Suprapubic skin (tissue), 4 donors: ENCODE measurements around the gene ATXN2. TPM values are rescaled to one million over a fixed set of nuclear protein-coding genes. Genes with fewer than 3 reads are reported as not detected.
"Not testable (repeated sequence)": the region's sequence is repeated elsewhere in the genome, so short reads cannot be mapped to it uniquely, and the experiment has no call there.

ENCODE experiments used
- DNase-seq, 2 donors: peaks; one replicate each; pipeline ENCODE4 v3.0.0-alpha.2; 2019; ENCODE audit warnings: low spot score in 2 of 2
- H3K27ac ChIP-seq: fragments of 200-600 bp; sonication (generic); one replicate; pipeline ENCODE4 v1.5.1; 2019
- H3K27me3 ChIP-seq: fragments of 200-600 bp; sonication (generic); one replicate; pipeline ENCODE4 v1.5.1; 2019
- H3K36me3 ChIP-seq: fragments of 200-600 bp; sonication (generic); one replicate; pipeline ENCODE4 v1.5.1; 2019
- H3K4me1 ChIP-seq: fragments of 200-600 bp; sonication (generic); one replicate; pipeline ENCODE4 v1.5.1; 2019
- H3K4me3 ChIP-seq: fragments of 200-600 bp; sonication (generic); one replicate; pipeline ENCODE4 v1.5.1; 2019; ENCODE audit warnings: mild to moderate bottlenecking
- H3K9me3 ChIP-seq: fragments of 200-600 bp; sonication (generic); one replicate; pipeline ENCODE4 v1.5.1; 2019
- EP300 ChIP-seq: sonication (generic); formaldehyde crosslinking; IDR thresholded peaks from one replicate; pipeline ENCODE4 v1.6.1; 2017; ENCODE audit warnings: antibody characterized with exemption
- POLR2A ChIP-seq, 2 donors: fragments of 450-650 bp; IDR thresholded peaks; one replicate each; pipeline ENCODE4 v1.6.1; 2017; ENCODE audit warnings: antibody characterized with exemption in 2 of 2, mild to moderate bottlenecking in 2 of 2, moderate library complexity in 2 of 2
- POLR2AphosphoS5 ChIP-seq, 3 donors: sonication (generic); formaldehyde crosslinking; IDR thresholded peaks; one replicate each; pipeline ENCODE4 v1.6.1; 2017; ENCODE audit warnings: antibody characterized with exemption in 3 of 3
- WGBS: methylation state at CpG from one replicate; pipeline ENCODE4 v1.1.5; 2018; 5-methylcytosine and 5-hydroxymethylcytosine counted together
- total RNA-seq, 4 donors: library from RNA; depleted of rRNA; stranded (reverse); fragments of >200 nt; gene quantifications; one replicate each; pipeline ENCODE4 v1.1.0, GENCODE V29; 2016
- TF ChIP-seq, protein P1 (sequence below), 2 donors: fragments of 200-600 bp in 1 of 2; fragments of 450-650 bp in 1 of 2; sonication (generic) in 1 of 2; IDR thresholded peaks; one replicate each; pipeline ENCODE4 v1.5.1; 2016 to 2019; ENCODE audit warnings: antibody characterized with exemption in 2 of 2, mild to moderate bottlenecking in 1 of 2, moderate library complexity in 1 of 2

The ATXN2 gene
- total RNA-seq, 4 donors from 2014 or later = 23.3 to 62.8 (median 35.8) TPM

DNA sequence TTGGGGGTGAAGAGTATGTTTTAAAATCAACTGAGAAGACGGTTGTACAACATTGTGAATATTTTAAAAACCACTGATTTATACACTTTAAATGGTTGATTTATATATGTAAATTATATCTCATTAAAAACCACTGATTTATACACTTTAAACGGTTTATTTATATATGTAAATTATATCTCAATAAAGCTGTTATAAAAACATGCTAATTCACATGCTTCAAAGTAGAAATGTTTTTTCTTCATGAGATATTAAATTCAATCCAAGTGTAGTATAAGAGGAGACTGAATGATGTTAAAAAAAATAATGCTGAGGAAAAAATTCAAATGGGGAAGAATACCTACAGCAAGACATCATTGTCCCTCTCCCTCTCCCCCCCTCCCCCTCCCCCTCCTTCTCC is 92.9 kb downstream of the ATXN2 start:
- H3K27ac ChIP-seq = no peak overlapping the region
- H3K36me3 ChIP-seq = peaks cover 71% of the 10 kb centered on the region
- WGBS = 87% methylated on average over 2 of the region's 2 CpGs

DNA sequence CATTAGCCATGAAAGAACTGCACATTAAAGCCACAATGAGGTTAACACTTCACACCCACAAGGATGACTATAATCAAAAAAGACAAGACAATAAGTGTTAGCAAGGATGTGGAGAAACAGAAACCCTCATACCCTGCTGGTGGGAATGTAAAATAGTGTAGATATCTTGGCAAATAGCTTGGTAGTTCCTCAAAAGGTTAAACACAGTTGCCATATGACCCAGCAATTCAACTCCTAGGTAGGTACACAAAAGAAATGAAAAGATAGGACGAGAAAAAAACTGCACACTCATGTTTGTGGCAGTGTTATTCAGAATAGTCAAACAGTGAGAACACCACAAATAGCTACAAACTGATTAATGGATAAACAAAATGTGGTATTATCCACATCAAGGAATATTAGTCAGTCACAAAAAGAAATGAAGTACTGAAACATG is 93.5 kb downstream of the ATXN2 start:
- Histone ChIP-seq H3K27ac (no peak overlapping the region), H3K4me3 (no peak overlapping the region), H3K36me3 (peaks cover 70% of the 10 kb centered on the region), H3K9me3 (no peaks in the 10 kb centered on the region), H3K4me1 (no peaks in the 10 kb centered on the region), H3K27me3 (no peaks in the 10 kb centered on the region)
- TF ChIP-seq EP300 (no peak), POLR2AphosphoS5 (IDR thresholded peaks at IDR 0.05) (no peak), POLR2A (IDR thresholded peaks at IDR 0.05) (no peak)
- TF ChIP-seq, protein P1, sequence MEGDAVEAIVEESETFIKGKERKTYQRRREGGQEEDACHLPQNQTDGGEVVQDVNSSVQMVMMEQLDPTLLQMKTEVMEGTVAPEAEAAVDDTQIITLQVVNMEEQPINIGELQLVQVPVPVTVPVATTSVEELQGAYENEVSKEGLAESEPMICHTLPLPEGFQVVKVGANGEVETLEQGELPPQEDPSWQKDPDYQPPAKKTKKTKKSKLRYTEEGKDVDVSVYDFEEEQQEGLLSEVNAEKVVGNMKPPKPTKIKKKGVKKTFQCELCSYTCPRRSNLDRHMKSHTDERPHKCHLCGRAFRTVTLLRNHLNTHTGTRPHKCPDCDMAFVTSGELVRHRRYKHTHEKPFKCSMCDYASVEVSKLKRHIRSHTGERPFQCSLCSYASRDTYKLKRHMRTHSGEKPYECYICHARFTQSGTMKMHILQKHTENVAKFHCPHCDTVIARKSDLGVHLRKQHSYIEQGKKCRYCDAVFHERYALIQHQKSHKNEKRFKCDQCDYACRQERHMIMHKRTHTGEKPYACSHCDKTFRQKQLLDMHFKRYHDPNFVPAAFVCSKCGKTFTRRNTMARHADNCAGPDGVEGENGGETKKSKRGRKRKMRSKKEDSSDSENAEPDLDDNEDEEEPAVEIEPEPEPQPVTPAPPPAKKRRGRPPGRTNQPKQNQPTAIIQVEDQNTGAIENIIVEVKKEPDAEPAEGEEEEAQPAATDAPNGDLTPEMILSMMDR (IDR thresholded peaks at IDR 0.05) = no peak
- DNase-seq = no peak
- 78% methylated on average over 1 of the region's 1 CpG for WGBS

More for the DNA sequence above, 92.9 kb downstream of the ATXN2 start:
- no peaks in the 10 kb centered on the region for H3K27me3 ChIP-seq
- no peak overlapping the region for H3K4me3 ChIP-seq
- DNase-seq = no peak
- H3K4me1 ChIP-seq = no peaks in the 10 kb centered on the region
- H3K9me3 ChIP-seq = no peaks in the 10 kb centered on the region
- no peak for TF ChIP-seq EP300
- TF ChIP-seq POLR2A (IDR thresholded peaks at IDR 0.05) = no peak
- TF ChIP-seq, protein P1 (IDR thresholded peaks at IDR 0.05) = no peak

DNA sequence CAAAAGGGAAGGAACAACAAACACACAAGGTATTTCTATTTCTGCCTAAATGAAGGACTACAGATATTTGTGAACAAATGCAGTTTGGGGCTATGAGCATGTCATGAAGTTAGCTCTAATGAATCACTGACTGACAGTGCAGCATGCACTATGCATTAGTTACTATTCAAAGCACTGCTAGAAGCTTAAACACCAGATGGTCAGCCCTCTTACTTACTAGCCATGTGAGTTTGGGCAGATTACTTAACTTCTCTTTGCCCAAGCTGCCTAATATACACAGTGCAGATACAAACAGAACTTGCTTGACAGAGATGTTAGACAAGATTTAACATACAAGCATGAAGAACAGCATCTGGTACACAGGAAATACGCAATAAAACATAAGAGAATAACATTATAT is 96.0 kb downstream of the ATXN2 start:
- no peak for DNase-seq
- Histone ChIP-seq H3K4me3 (no peak overlapping the region), H3K9me3 (no peaks in the 10 kb centered on the region), H3K27ac (no peak overlapping the region), H3K27me3 (no peaks in the 10 kb centered on the region), H3K4me1 (no peaks in the 10 kb centered on the region), H3K36me3 (peaks cover 67% of the 10 kb centered on the region)
- TF ChIP-seq POLR2AphosphoS5 (IDR thresholded peaks at IDR 0.05) (no peak), EP300 (no peak), POLR2A (IDR thresholded peaks at IDR 0.05) (no peak)
- TF ChIP-seq, protein P1 (IDR thresholded peaks at IDR 0.05) = no peak
- WGBS = 95% methylated on average over 1 of the region's 1 CpG

GRCh38 chr12:111494676-111495075 is 104.4 kb downstream of the ATXN2 start:
- Histone ChIP-seq H3K27ac (no peak overlapping the region), H3K4me1 (no peaks in the 10 kb centered on the region), H3K36me3 (peaks cover 82% of the 10 kb centered on the region), H3K9me3 (no peaks in the 10 kb centered on the region), H3K4me3 (no peak overlapping the region), H3K27me3 (no peaks in the 10 kb centered on the region)
- 92% methylated on average over 4 of the region's 4 CpGs for WGBS
- no peak for TF ChIP-seq POLR2AphosphoS5 (IDR thresholded peaks at IDR 0.05)
- TF ChIP-seq, protein P1 (IDR thresholded peaks at IDR 0.05) = no peak
- TF ChIP-seq EP300 = no peak
- no peak for TF ChIP-seq POLR2A (IDR thresholded peaks at IDR 0.05)
- no peak for DNase-seq

GRCh38 chr12:111492979-111493378 is 106.1 kb downstream of the ATXN2 start:
- 69% methylated on average over 7 of the region's 7 CpGs for WGBS
- not testable (repeated sequence) for H3K27ac ChIP-seq, H3K4me1 ChIP-seq

DNA sequence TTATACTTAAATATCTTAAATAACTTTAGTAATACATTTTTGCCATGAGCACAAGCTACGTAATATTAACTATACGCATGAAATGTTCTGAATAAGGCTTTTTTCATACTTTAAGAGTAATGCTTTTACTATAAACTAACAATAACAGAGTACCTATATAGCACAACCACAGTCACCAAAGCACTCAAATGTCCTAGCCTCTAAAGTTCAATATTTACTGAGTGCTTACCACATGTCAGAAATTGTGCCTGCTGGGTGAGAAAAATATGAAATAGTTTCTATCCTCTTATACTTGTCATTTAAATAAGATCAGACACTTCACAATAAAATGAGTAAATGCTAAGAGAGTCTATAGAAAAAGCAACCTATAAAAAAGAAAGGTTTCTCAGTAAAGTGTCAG is 110.3 kb downstream of the ATXN2 start:
- TF ChIP-seq POLR2A (IDR thresholded peaks at IDR 0.05) (no peak), POLR2AphosphoS5 (IDR thresholded peaks at IDR 0.05) (no peak), EP300 (no peak)
- TF ChIP-seq, protein P1 (IDR thresholded peaks at IDR 0.05) = no peak
- no peak for DNase-seq
- Histone ChIP-seq H3K36me3 (peaks cover 84% of the 10 kb centered on the region), H3K4me1 (no peaks in the 10 kb centered on the region), H3K4me3 (no peak overlapping the region), H3K9me3 (no peaks in the 10 kb centered on the region), H3K27me3 (no peaks in the 10 kb centered on the region), H3K27ac (no peak overlapping the region)
- WGBS = 96% methylated on average over 2 of the region's 2 CpGs

More at GRCh38 chr12:111492979-111493378, 106.1 kb downstream of the ATXN2 start:
- not testable (repeated sequence) for H3K27me3 ChIP-seq, DNase-seq, H3K4me3 ChIP-seq, H3K9me3 ChIP-seq
- peaks cover 86% of the 10 kb centered on the region for H3K36me3 ChIP-seq
